IMR-90 (cell line): ENCODE data around the gene GNB1L. TPM values are rescaled to one million over a fixed set of nuclear protein-coding genes. Genes with fewer than 3 reads are reported as not detected.

ENCODE experiments used
- ATAC-seq: fragments of 200-7000 bp; cut with Tn5 transposase; 2 replicates; pipeline ENCODE4 v1.9.1; 2020; ENCODE audit warnings: low read depth, mild to moderate bottlenecking, moderate library complexity
- BruUV-seq: library from RNA; stranded (reverse); fragments of 400-500 nt; replicated peaks from 2 replicates; lab custom pipeline; 2021; lab: Mats Ljungman, UMichigan
- CTCF ChIA-PET: fragments of 300-600 bp; formaldehyde crosslinking; extraction: SDS; loops from one replicate; lab custom pipeline; 2021; ENCODE audit warnings: antibody characterized with exemption; lab: Yijun Ruan, JAX
- POLR2A ChIA-PET: fragments of 300-600 bp; sonication (Branson Sonifier 250); formaldehyde crosslinking; loops from one replicate; lab custom pipeline; 2022; ENCODE audit warnings: antibody characterized with exemption; ENCODE audit not compliant: unreplicated experiment; lab: Charles Lee
- DNase-seq: peaks from one replicate; pipeline ENCODE4 v3.0.0; 2013
- H2AFZ ChIP-seq: replicated peaks from 2 replicates; pipeline ENCODE3; 2013; ENCODE audit warnings: low read length, mild to moderate bottlenecking; ENCODE audit not compliant: poor library complexity
- H2AK5ac ChIP-seq: 2 replicates; pipeline ENCODE4 v1.6.1; 2013; ENCODE audit warnings: low read depth, low read length, inconsistent platforms
- H2AK9ac ChIP-seq: replicated peaks from 2 replicates; pipeline ENCODE3; 2013; ENCODE audit warnings: mild to moderate bottlenecking, low read depth, low read length, moderate library complexity; ENCODE audit not compliant: poor library complexity
- H2BK120ac ChIP-seq: 2 replicates; pipeline ENCODE4 v1.6.1; 2013; ENCODE audit warnings: low read depth, low read length, inconsistent platforms
- H2BK15ac ChIP-seq: 3 replicates; pipeline ENCODE4 v1.6.1; 2013; ENCODE audit warnings: low read depth, low read length, inconsistent platforms
- H2BK20ac ChIP-seq: 2 replicates; pipeline ENCODE4 v1.6.1; 2013; ENCODE audit warnings: low read depth, mild to moderate bottlenecking, inconsistent platforms, low read length, moderate library complexity
- H2BK5ac ChIP-seq: 2 replicates; pipeline ENCODE4 v1.6.1; 2013; ENCODE audit warnings: mild to moderate bottlenecking, low read depth, low read length, inconsistent platforms; ENCODE audit not compliant: poor library complexity, severe bottlenecking
- H3K14ac ChIP-seq: replicated peaks from 2 replicates; pipeline ENCODE4 v1.6.1; 2013; ENCODE audit warnings: low read depth, low read length, inconsistent platforms
- H3K18ac ChIP-seq: 2 replicates; pipeline ENCODE4 v1.6.1; 2013; ENCODE audit warnings: low read depth, low read length, control low read depth
- H3K23ac ChIP-seq: 2 replicates; pipeline ENCODE4 v1.6.1; 2013; ENCODE audit warnings: low read depth, low read length, inconsistent platforms
- H3K27ac ChIP-seq: 2 replicates; pipeline ENCODE4 v1.5.1; 2013; ENCODE audit warnings: mild to moderate bottlenecking, control low read depth, low read length; ENCODE audit not compliant: insufficient read depth
- H3K27me3 ChIP-seq: 2 replicates; pipeline ENCODE4 v1.6.1; 2013; ENCODE audit warnings: low read length; ENCODE audit not compliant: control insufficient read depth, insufficient read depth
- H3K36me3 ChIP-seq: 2 replicates; pipeline ENCODE4 v1.6.1; 2013; ENCODE audit warnings: low read length, mixed read lengths; ENCODE audit not compliant: control insufficient read depth, insufficient read depth
- H3K4ac ChIP-seq: 2 replicates; pipeline ENCODE4 v1.6.1; 2013; ENCODE audit warnings: low read depth, low read length, inconsistent platforms
- H3K4me1 ChIP-seq: 2 replicates; pipeline ENCODE4 v1.6.1; 2013; ENCODE audit warnings: low read length, mixed read lengths; ENCODE audit not compliant: control insufficient read depth, insufficient read depth
- H3K4me2 ChIP-seq: 2 replicates; pipeline ENCODE4 v1.6.1; 2013; ENCODE audit warnings: low read depth, mild to moderate bottlenecking, control low read depth, low read length, moderate library complexity
- H3K4me3 ChIP-seq: 2 replicates; pipeline ENCODE4 v1.5.1; 2013; ENCODE audit warnings: low read depth, mild to moderate bottlenecking, control low read depth, low read length, moderate library complexity; ENCODE audit not compliant: insufficient read depth
- H3K56ac ChIP-seq: 2 replicates; pipeline ENCODE4 v1.6.1; 2013; ENCODE audit warnings: low read length, inconsistent platforms; ENCODE audit not compliant: insufficient read depth; ENCODE audit errors: extremely low read depth
- H3K79me1 ChIP-seq, 2 experiments: 2 replicates each; pipeline ENCODE4 v1.6.1; 2013; ENCODE audit warnings: low read length in 2 of 2, inconsistent platforms in 1 of 2, low read depth in 1 of 2
- H3K9ac ChIP-seq: 2 replicates; pipeline ENCODE4 v1.6.1; 2013; ENCODE audit warnings: low read depth, low read length, control low read depth
- H3K9me1 ChIP-seq: 2 replicates; pipeline ENCODE4 v1.6.1; 2013; ENCODE audit warnings: low read length, inconsistent platforms; ENCODE audit not compliant: insufficient read depth
- H3K9me3 ChIP-seq: 2 replicates; pipeline ENCODE4 v1.6.1; 2013; ENCODE audit warnings: low read length; ENCODE audit not compliant: control insufficient read depth, insufficient read depth
- H4K20me1 ChIP-seq: 2 replicates; pipeline ENCODE4 v1.6.1; 2013; ENCODE audit warnings: low read length, inconsistent platforms; ENCODE audit not compliant: insufficient read depth
- H4K5ac ChIP-seq: 2 replicates; pipeline ENCODE4 v1.6.1; 2013; ENCODE audit warnings: mild to moderate bottlenecking, low read depth, low read length, control low read depth
- H4K8ac ChIP-seq, 2 experiments: 2 replicates each; pipeline ENCODE4 v1.6.1; 2013; ENCODE audit warnings: low read depth in 2 of 2, low read length in 2 of 2, control low read depth in 1 of 2, inconsistent platforms in 1 of 2
- H4K91ac ChIP-seq: 2 replicates; pipeline ENCODE4 v1.6.1; 2013; ENCODE audit warnings: low read depth, low read length, inconsistent platforms; ENCODE audit not compliant: insufficient read depth
- BHLHE40 ChIP-seq: fragments of 150-350 bp; IDR thresholded peaks from 2 replicates; pipeline ENCODE4 v1.6.1; 2016; ENCODE audit warnings: mild to moderate bottlenecking, low read depth, low read length
- CEBPB ChIP-seq: IDR thresholded peaks from 2 replicates; pipeline ENCODE4 v1.6.1; 2012; ENCODE audit warnings: low read depth, low read length, improper control_type of control experiment
- CHD1 ChIP-seq: IDR thresholded peaks from 2 replicates; pipeline ENCODE4 v1.6.1; 2012; ENCODE audit warnings: low read depth, low read length, improper control_type of control experiment
- FOS ChIP-seq: fragments of 150-350 bp; IDR thresholded peaks from 2 replicates; pipeline ENCODE4 v1.6.1; 2016; ENCODE audit warnings: low read depth, low read length
- MAFK ChIP-seq: IDR thresholded peaks from 2 replicates; pipeline ENCODE4 v1.6.1; 2012; ENCODE audit warnings: low read depth, low read length, improper control_type of control experiment
- MAZ ChIP-seq: IDR thresholded peaks from 2 replicates; pipeline ENCODE4 v1.6.1; 2012; ENCODE audit warnings: low read depth, mild to moderate bottlenecking, low read length, improper control_type of control experiment, moderate library complexity, borderline replicate concordance
- MXI1 ChIP-seq: IDR thresholded peaks from 2 replicates; pipeline ENCODE4 v1.6.1; 2012; ENCODE audit warnings: low read depth, mild to moderate bottlenecking, low read length, moderate library complexity, borderline replicate concordance
- NFE2L2 ChIP-seq: fragments of 150-350 bp; IDR thresholded peaks from 2 replicates; pipeline ENCODE4 v1.6.1; 2016; ENCODE audit warnings: low read depth, mild to moderate bottlenecking, low read length
- POLR2A ChIP-seq: IDR thresholded peaks from 2 replicates; pipeline ENCODE4 v1.6.1; 2012; ENCODE audit warnings: mild to moderate bottlenecking, low read depth, low read length
- RAD21 ChIP-seq: IDR thresholded peaks from 2 replicates; pipeline ENCODE4 v1.6.1; 2012; ENCODE audit warnings: low read length, improper control_type of control experiment
- RCOR1 ChIP-seq: IDR thresholded peaks from 2 replicates; pipeline ENCODE4 v1.6.1; 2012; ENCODE audit warnings: mild to moderate bottlenecking, low read length, improper control_type of control experiment; ENCODE audit not compliant: insufficient replicate concordance
- RFX5 ChIP-seq: IDR thresholded peaks from 2 replicates; pipeline ENCODE4 v1.8.0; 2012; ENCODE audit warnings: low read depth, mild to moderate bottlenecking, low read length, moderate library complexity
- SMC3 ChIP-seq: fragments of 150-350 bp; IDR thresholded peaks from 2 replicates; pipeline ENCODE4 v1.6.1; 2016; ENCODE audit warnings: low read depth, mild to moderate bottlenecking, antibody characterized with exemption, low read length, moderate library complexity
- USF2 ChIP-seq: fragments of 150-350 bp; IDR thresholded peaks from 2 replicates; pipeline ENCODE4 v1.6.1; 2017; ENCODE audit warnings: mild to moderate bottlenecking, antibody characterized with exemption, low read length, low read depth
- WGBS, 2 experiments: methylation state at CpG; one replicate each; pipeline versions ENCODE4 v1.1.5 to v1.1.7; 2013; ENCODE audit warnings: missing lambda C conversion rate in 2 of 2; ENCODE audit not compliant: insufficient read length in 1 of 2; ENCODE audit errors: extremely low coverage in 2 of 2; 5-methylcytosine and 5-hydroxymethylcytosine counted together
- dilution Hi-C: fragments of 300-500 bp; cut with HindIII; formaldehyde crosslinking; loops from one replicate; pipeline ENCODE4 v1.14.3; 2018; ENCODE audit warnings: low sequenced_read_pairs; ENCODE audit not compliant: unreplicated experiment
- in situ Hi-C: fragments of 300-500 bp; cut with MboI; formaldehyde crosslinking; loops from 3 replicates; pipeline ENCODE4 v1.14.3; 2019; ENCODE audit warnings: low sequenced_read_pairs, inconsistent platforms, mixed read lengths
- intact Hi-C: fragments of 100-400 bp; cut with micrococcal nuclease; formaldehyde crosslinking; loops from 2 replicates; pipeline ENCODE4 v1.10.0; 2022
- polyA plus RNA-seq, 3 experiments: library from polyadenylated mRNA; depleted of rRNA; stranded (reverse); fragments of >200 nt; gene quantifications; 2 replicates each; pipeline ENCODE4 v1.2.3, GENCODE V29; 2012; ENCODE audit warnings: low replicate concordance in 1 of 3
- total RNA-seq: library from RNA; depleted of rRNA; stranded (reverse); fragments of >200 nt; gene quantifications from 2 replicates; pipeline ENCODE4 v1.2.3, GENCODE V29; 2012
- TF ChIP-seq, protein P1 (sequence below): conservative IDR thresholded peaks from 2 replicates; pipeline ENCODE4 v1.5.1; 2012; ENCODE audit warnings: mild to moderate bottlenecking, low read depth, low read length, improper control_type of control experiment
- TF ChIP-seq, protein P2 (sequence below): fragments of 150-350 bp; IDR thresholded peaks from 2 replicates; pipeline ENCODE4 v1.6.1; 2016; ENCODE audit warnings: low read depth, mild to moderate bottlenecking, low read length, moderate library complexity, borderline replicate concordance

The GNB1L gene
- total and polyA plus RNA-seq, 2 of the 4 experiments (the other 2 are of a cell fraction) = 2.5 to 4.4 TPM

- dilution Hi-C loops = no loop called here
- no peak overlapping the region for H2BK120ac ChIP-seq
- no peak overlapping the region for H3K4ac ChIP-seq
- H3K9ac ChIP-seq = no peak overlapping the region
- H3K36me3 ChIP-seq = no peaks in the 10 kb centered on the region
- H4K91ac ChIP-seq = no peak overlapping the region
- H3K9me3 ChIP-seq = no peaks in the 10 kb centered on the region
- no peaks in the 10 kb centered on the region for H3K4me1 ChIP-seq
- BruUV-seq = no TSS peak
- H2BK5ac ChIP-seq = no peak overlapping the region
- no peaks in the 10 kb centered on the region for H3K9me1 ChIP-seq
- H3K27ac ChIP-seq = no peak overlapping the region
- no peaks in the 10 kb centered on the region for H3K79me1 ChIP-seq
- H2BK15ac ChIP-seq = no peak overlapping the region
- no peak overlapping the region for H3K4me2 ChIP-seq
- no peaks in the 10 kb centered on the region for H3K27me3 ChIP-seq
- no peak overlapping the region for H4K5ac ChIP-seq
- no peak overlapping the region for H2AFZ ChIP-seq
- H2BK20ac ChIP-seq = 0 out of 2 replicates have a peak overlapping the region, but pooled peaks have one; percentile 4
- H4K8ac ChIP-seq = no peak overlapping the region
- no peak overlapping the region for H3K18ac ChIP-seq
- no peak overlapping the region for H3K4me3 ChIP-seq
- TF ChIP-seq, protein P1, sequence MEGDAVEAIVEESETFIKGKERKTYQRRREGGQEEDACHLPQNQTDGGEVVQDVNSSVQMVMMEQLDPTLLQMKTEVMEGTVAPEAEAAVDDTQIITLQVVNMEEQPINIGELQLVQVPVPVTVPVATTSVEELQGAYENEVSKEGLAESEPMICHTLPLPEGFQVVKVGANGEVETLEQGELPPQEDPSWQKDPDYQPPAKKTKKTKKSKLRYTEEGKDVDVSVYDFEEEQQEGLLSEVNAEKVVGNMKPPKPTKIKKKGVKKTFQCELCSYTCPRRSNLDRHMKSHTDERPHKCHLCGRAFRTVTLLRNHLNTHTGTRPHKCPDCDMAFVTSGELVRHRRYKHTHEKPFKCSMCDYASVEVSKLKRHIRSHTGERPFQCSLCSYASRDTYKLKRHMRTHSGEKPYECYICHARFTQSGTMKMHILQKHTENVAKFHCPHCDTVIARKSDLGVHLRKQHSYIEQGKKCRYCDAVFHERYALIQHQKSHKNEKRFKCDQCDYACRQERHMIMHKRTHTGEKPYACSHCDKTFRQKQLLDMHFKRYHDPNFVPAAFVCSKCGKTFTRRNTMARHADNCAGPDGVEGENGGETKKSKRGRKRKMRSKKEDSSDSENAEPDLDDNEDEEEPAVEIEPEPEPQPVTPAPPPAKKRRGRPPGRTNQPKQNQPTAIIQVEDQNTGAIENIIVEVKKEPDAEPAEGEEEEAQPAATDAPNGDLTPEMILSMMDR = no peak
- TF ChIP-seq RAD21 (no peak), BHLHE40 (no peak), CEBPB (no peak), RFX5 (no peak), FOS (no peak), MXI1 (no peak), SMC3 (no peak), MAFK (no peak), MAZ (no peak), POLR2A (no peak), NFE2L2 (no peak), RCOR1 (no peak), USF2 (no peak), CHD1 (no peak)
- TF ChIP-seq, protein P2, sequence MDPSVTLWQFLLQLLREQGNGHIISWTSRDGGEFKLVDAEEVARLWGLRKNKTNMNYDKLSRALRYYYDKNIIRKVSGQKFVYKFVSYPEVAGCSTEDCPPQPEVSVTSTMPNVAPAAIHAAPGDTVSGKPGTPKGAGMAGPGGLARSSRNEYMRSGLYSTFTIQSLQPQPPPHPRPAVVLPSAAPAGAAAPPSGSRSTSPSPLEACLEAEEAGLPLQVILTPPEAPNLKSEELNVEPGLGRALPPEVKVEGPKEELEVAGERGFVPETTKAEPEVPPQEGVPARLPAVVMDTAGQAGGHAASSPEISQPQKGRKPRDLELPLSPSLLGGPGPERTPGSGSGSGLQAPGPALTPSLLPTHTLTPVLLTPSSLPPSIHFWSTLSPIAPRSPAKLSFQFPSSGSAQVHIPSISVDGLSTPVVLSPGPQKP = no peak
- DNase-seq (no peak), ATAC-seq (no peak)
- no peak overlapping the region for H2AK5ac ChIP-seq
- no peak overlapping the region for H3K14ac ChIP-seq
- H3K56ac ChIP-seq = no peak overlapping the region
- WGBS, 2 experiments = 94% methylated on average over 3 of the region's 5 CpGs; no CpG with 5 or more reads in 1 of the 2 experiments
- intact Hi-C loops = no loop called here
- peak overlapping the region; percentile 57 for H2AK9ac ChIP-seq
- H3K23ac ChIP-seq = no peak overlapping the region
- CTCF ChIA-PET = no interaction called here
- H4K20me1 ChIP-seq = no peaks in the 10 kb centered on the region
- in situ Hi-C loops = no loop called here
- POLR2A ChIA-PET = no interaction called here
Measured at GRCh38 chr22:19863571-19863970, 8.9 kb upstream of the GNB1L start.
